HG03280 (cell line): ENCODE measurements around the gene DNAH7.
A peak's percentile ranks its signal among the peaks of the same experiment; 100 is the strongest.

Source experiments
- ATAC-seq: cut with Tn5 transposase; IDR thresholded peaks from one replicate; pipeline ENCODE4 v1.9.1; 2021; ENCODE audit warnings: mild to moderate bottlenecking, moderate library complexity; ENCODE audit not compliant: unreplicated experiment

The DNAH7 gene

GRCh38 chr2:196079052-196079451 is 10.4 kb upstream of the DNAH7 start:
- ATAC-seq, result no peak

GRCh38 chr2:196077821-196078220 is 9.2 kb upstream of the DNAH7 start:
- no peak for ATAC-seq

GRCh38 chr2:196076778-196077568 is 8.3 kb upstream of the DNAH7 start:
- no peak for ATAC-seq

- ATAC-seq, result no peak
Measured at GRCh38 chr2:196075196-196075595, 6.6 kb upstream of the DNAH7 start.

- ATAC-seq, result no peak
Measured at GRCh38 chr2:196074631-196075030, 6.0 kb upstream of the DNAH7 start.

GRCh38 chr2:196073521-196073920 is 4.9 kb upstream of the DNAH7 start:
- no peak for ATAC-seq

- no peak for ATAC-seq
Measured at GRCh38 chr2:196067088-196067382, 1.6 kb downstream of the DNAH7 start.

GRCh38 chr2:196066291-196067087 is 2.1 kb downstream of the DNAH7 start:
- no peak for ATAC-seq

GRCh38 chr2:196063773-196064172 is 4.9 kb downstream of the DNAH7 start:
- no peak for ATAC-seq

GRCh38 chr2:196059491-196059960 is 9.1 kb downstream of the DNAH7 start:
- ATAC-seq, result no peak

- ATAC-seq, result no peak
Measured at GRCh38 chr2:196054631-196055030, 14.0 kb downstream of the DNAH7 start.

- peak; percentile 62 for ATAC-seq
Measured at GRCh38 chr2:196046123-196046917, 22.3 kb downstream of the DNAH7 start.

GRCh38 chr2:196041786-196042185 is 26.9 kb downstream of the DNAH7 start:
- ATAC-seq, result no peak

GRCh38 chr2:196040218-196040617 is 28.4 kb downstream of the DNAH7 start:
- no peak for ATAC-seq

- no peak for ATAC-seq
Measured at GRCh38 chr2:196036442-196036841, 32.2 kb downstream of the DNAH7 start.

GRCh38 chr2:196018037-196018436 is 50.6 kb downstream of the DNAH7 start:
- no peak for ATAC-seq

- ATAC-seq, result no peak
Measured at GRCh38 chr2:196012314-196012713, 56.3 kb downstream of the DNAH7 start.

- ATAC-seq, result no peak
Measured at GRCh38 chr2:196000551-196000950, 68.1 kb downstream of the DNAH7 start.

GRCh38 chr2:195998070-195998469 is 70.6 kb downstream of the DNAH7 start:
- ATAC-seq, result no peak

GRCh38 chr2:195995499-195995898 is 73.1 kb downstream of the DNAH7 start:
- ATAC-seq, result no peak

- ATAC-seq, result no peak
Measured at GRCh38 chr2:195993623-195994022, 75.0 kb downstream of the DNAH7 start.
